KMS-11 (cell line): Measurements from ENCODE around the gene TTC29.

ENCODE experiments used
- H2AFZ ChIP-seq: fragments of 200-600 bp; sonication (generic); 2 replicates; pipeline ENCODE4 v1.6.1; 2016; ENCODE audit warnings: antibody characterized with exemption, mixed run types, low read depth
- H3K27ac ChIP-seq: fragments of 200-600 bp; sonication (generic); 2 replicates; pipeline ENCODE4 v1.6.1; 2016; ENCODE audit warnings: mild to moderate bottlenecking, mixed run types
- H3K27me3 ChIP-seq: fragments of 200-600 bp; sonication (generic); 2 replicates; pipeline ENCODE4 v1.6.1; 2017; ENCODE audit warnings: mild to moderate bottlenecking, low read depth, mixed run types, moderate library complexity; ENCODE audit not compliant: insufficient read depth
- H3K36me3 ChIP-seq: fragments of 200-600 bp; sonication (generic); 2 replicates; pipeline ENCODE4 v1.6.1; 2017; ENCODE audit warnings: mild to moderate bottlenecking, mixed run types; ENCODE audit not compliant: insufficient read depth
- H3K4me1 ChIP-seq: fragments of 200-600 bp; sonication (generic); 2 replicates; pipeline ENCODE4 v1.6.1; 2016; ENCODE audit warnings: mild to moderate bottlenecking, low read depth, mixed run types; ENCODE audit not compliant: poor library complexity, severe bottlenecking
- H3K4me2 ChIP-seq: fragments of 200-600 bp; sonication (generic); 2 replicates; pipeline ENCODE4 v1.7.0; 2016; ENCODE audit warnings: mild to moderate bottlenecking, mixed run types
- H3K4me3 ChIP-seq: fragments of 200-600 bp; sonication (generic); IDR thresholded peaks from 2 replicates; pipeline ENCODE4 v1.6.1; 2017; ENCODE audit warnings: low read depth, low read length, mixed read lengths; ENCODE audit not compliant: insufficient read depth
- H3K79me2 ChIP-seq: fragments of 200-600 bp; sonication (generic); 2 replicates; pipeline ENCODE4 v1.6.1; 2016; ENCODE audit warnings: low read depth, mixed run types; ENCODE audit not compliant: insufficient read depth
- H3K9ac ChIP-seq: fragments of 200-600 bp; sonication (generic); 2 replicates; pipeline ENCODE4 v1.6.1; 2016; ENCODE audit warnings: mild to moderate bottlenecking, mixed run types
- H4K20me1 ChIP-seq: fragments of 200-600 bp; sonication (generic); 2 replicates; pipeline ENCODE4 v1.6.1; 2016; ENCODE audit warnings: mild to moderate bottlenecking, mixed run types; ENCODE audit not compliant: insufficient read depth
- CTCF ChIP-seq: fragments of 200-600 bp; sonication (generic); conservative IDR thresholded peaks from 2 replicates; pipeline ENCODE4 v1.6.1; 2017; ENCODE audit warnings: low read depth, mild to moderate bottlenecking, antibody characterized with exemption, low read length, moderate library complexity, mixed read lengths

Gene TTC29

DNA sequence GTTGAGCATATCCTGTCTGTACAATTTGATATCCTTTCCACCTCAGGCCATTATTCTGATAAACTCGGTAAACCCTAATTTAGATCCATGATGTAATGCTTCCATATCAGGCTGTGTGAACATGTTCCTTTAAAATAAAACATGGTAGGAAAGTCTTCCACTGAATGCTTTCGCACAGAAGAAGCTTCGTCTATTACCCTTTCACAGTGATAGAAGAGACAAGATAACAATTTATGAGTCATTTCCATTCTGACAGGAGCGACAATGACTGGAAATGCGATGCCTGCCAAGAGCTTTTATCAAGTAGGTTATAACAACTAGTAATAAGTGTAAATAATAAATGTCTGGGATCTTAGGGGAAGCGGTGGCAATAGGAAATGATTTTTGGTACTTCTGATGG lies 98.8 kb downstream of the TTC29 start:
- Histone ChIP-seq H3K9ac (no peak overlapping the region), H3K4me2 (no peak overlapping the region), H3K79me2 (no peaks in the 10 kb centered on the region), H3K27me3 (no peaks in the 10 kb centered on the region), H3K36me3 (no peaks in the 10 kb centered on the region), H2AFZ (no peak overlapping the region), H3K4me1 (peaks cover 12% of the 10 kb centered on the region), H3K4me3 (no peak overlapping the region), H3K27ac (no peak overlapping the region), H4K20me1 (no peaks in the 10 kb centered on the region)
- TF ChIP-seq CTCF, result no peak

GRCh38 chr4:146844761-146845160 lies 100.9 kb downstream of the TTC29 start:
- H4K20me1 ChIP-seq, result no peaks in the 10 kb centered on the region
- no peak for TF ChIP-seq CTCF
- no peak overlapping the region for H2AFZ ChIP-seq
- H3K36me3 ChIP-seq, result no peaks in the 10 kb centered on the region
- H3K27ac ChIP-seq, result no peak overlapping the region
- no peak overlapping the region for H3K4me3 ChIP-seq
- H3K9ac ChIP-seq, result no peak overlapping the region
- no peaks in the 10 kb centered on the region for H3K79me2 ChIP-seq
- H3K4me2 ChIP-seq, result no peak overlapping the region
- H3K27me3 ChIP-seq, result no peaks in the 10 kb centered on the region
- no peaks in the 10 kb centered on the region for H3K4me1 ChIP-seq

GRCh38 chr4:146842876-146843275 lies 102.8 kb downstream of the TTC29 start:
- Histone ChIP-seq H3K79me2 (no peaks in the 10 kb centered on the region), H3K4me1 (no peaks in the 10 kb centered on the region)

GRCh38 chr4:146840731-146841130 lies 104.9 kb downstream of the TTC29 start:
- Histone ChIP-seq H3K4me2 (no peak overlapping the region), H3K27ac (no peak overlapping the region), H3K4me1 (no peaks in the 10 kb centered on the region), H3K36me3 (no peaks in the 10 kb centered on the region), H4K20me1 (no peaks in the 10 kb centered on the region), H3K79me2 (no peaks in the 10 kb centered on the region), H3K27me3 (no peaks in the 10 kb centered on the region), H3K4me3 (no peak overlapping the region), H3K9ac (no peak overlapping the region), H2AFZ (no peak overlapping the region)
- TF ChIP-seq CTCF, result no peak

More at GRCh38 chr4:146842876-146843275, 102.8 kb downstream of the TTC29 start:
- Histone ChIP-seq H2AFZ (no peak overlapping the region), H3K36me3 (no peaks in the 10 kb centered on the region), H3K27ac (no peak overlapping the region), H3K9ac (no peak overlapping the region), H4K20me1 (no peaks in the 10 kb centered on the region), H3K4me2 (no peak overlapping the region), H3K4me3 (no peak overlapping the region), H3K27me3 (no peaks in the 10 kb centered on the region)
- no peak for TF ChIP-seq CTCF
